WERI-Rb-1 (cell line): ENCODE measurements around the gene SLC25A24.

ENCODE experiments used
- DNase-seq: peaks from one replicate; pipeline ENCODE4 v3.0.0-alpha.2; 2020
- H3K27ac ChIP-seq: fragments of 250-450 bp; sonication (Bioruptor Pico); 2 replicates; pipeline ENCODE4 v1.5.1; 2020; ENCODE audit warnings: mild to moderate bottlenecking, moderate library complexity
- H3K27me3 ChIP-seq: fragments of 250-450 bp; sonication (Bioruptor Pico); 2 replicates; pipeline ENCODE4 v1.5.1; 2021; ENCODE audit warnings: mild to moderate bottlenecking, low read depth, moderate library complexity; ENCODE audit not compliant: insufficient read depth, severe bottlenecking
- H3K36me3 ChIP-seq: fragments of 250-450 bp; sonication (Bioruptor Pico); 2 replicates; pipeline ENCODE4 v1.5.1; 2020; ENCODE audit warnings: mild to moderate bottlenecking, moderate library complexity
- H3K4me3 ChIP-seq: 2 replicates; pipeline ENCODE4 v1.5.1; 2011; ENCODE audit warnings: low read depth, mild to moderate bottlenecking, control low read depth, low read length
- H3K9me3 ChIP-seq: fragments of 250-450 bp; sonication (Bioruptor Pico); 2 replicates; pipeline ENCODE4 v1.5.1; 2021; ENCODE audit warnings: mild to moderate bottlenecking, moderate library complexity; ENCODE audit not compliant: severe bottlenecking
- CTCF ChIP-seq: IDR thresholded peaks from 2 replicates; pipeline ENCODE4 v1.5.1; 2011; ENCODE audit warnings: low read depth, mild to moderate bottlenecking, control low read depth, inconsistent platforms, low read length

The SLC25A24 gene

GRCh38 chr1:108200687-108201051, 526 bp upstream of the SLC25A24 start:
- no peaks in the 10 kb centered on the region for H3K27me3 ChIP-seq
- H3K4me3 ChIP-seq: peak overlapping the region; percentile 94
- TF ChIP-seq CTCF: peak; percentile 62; the same call in 1 of the 2 replicates
- peak overlapping the region; percentile 81 for H3K27ac ChIP-seq
- H3K9me3 ChIP-seq: no peaks in the 10 kb centered on the region
- H3K36me3 ChIP-seq: peaks cover 21% of the 10 kb centered on the region
- DNase-seq: peak; percentile 82

- H3K27me3 ChIP-seq: no peaks in the 10 kb centered on the region
- DNase-seq: no peak
- H3K9me3 ChIP-seq: no peaks in the 10 kb centered on the region
- H3K36me3 ChIP-seq: peaks cover 29% of the 10 kb centered on the region
- TF ChIP-seq CTCF: no peak
- peak overlapping the region; percentile 81 for H3K27ac ChIP-seq
- peak overlapping the region; percentile 94 for H3K4me3 ChIP-seq
These were observed 897 bp downstream of the SLC25A24 start for GRCh38 chr1:108199201-108199691.

DNA sequence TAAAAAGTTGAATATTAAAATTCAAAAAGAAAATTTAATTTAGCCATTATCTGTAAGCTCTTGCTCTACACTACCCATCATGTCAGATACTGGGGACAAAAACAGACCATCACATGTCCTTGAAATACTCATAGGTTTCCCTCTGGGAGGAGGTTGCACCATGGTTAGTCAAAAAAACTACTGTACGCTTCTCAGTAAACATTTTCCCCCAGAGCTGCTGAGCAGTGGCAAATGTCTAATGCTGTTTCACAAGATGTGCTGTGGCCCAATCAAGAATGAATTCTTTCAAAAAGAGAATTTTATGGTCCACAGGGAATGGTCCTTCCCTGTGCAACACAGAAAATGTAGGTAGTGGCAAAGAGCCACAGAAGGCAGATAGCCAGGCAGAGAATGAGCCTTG, 6.1 kb downstream of the SLC25A24 start:
- Histone ChIP-seq H3K4me3 (no peak overlapping the region), H3K27me3 (no peaks in the 10 kb centered on the region), H3K27ac (no peak overlapping the region), H3K36me3 (peaks cover 25% of the 10 kb centered on the region), H3K9me3 (no peaks in the 10 kb centered on the region)
- DNase-seq: no peak
- no peak for TF ChIP-seq CTCF

DNA sequence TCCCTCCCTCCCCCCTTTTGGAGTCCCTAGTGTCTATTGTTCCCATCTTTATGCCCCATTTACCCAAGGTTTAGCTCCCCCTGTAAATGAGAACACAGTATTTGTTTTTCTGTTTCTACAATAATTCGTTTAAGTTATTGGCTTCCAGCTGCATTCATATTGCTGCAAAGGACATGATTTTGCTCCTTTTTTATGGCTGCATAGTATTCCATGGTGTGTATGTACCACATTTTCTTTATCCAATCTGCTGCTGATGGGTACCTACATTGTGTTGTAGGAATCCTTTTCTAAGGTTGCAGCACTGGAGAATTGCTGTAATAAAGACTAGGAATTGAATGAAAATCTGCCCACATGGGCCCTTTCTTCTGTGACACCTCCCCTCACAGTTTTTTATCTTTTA, 6.8 kb downstream of the SLC25A24 start:
- Histone ChIP-seq H3K4me3 (no peak overlapping the region), H3K27me3 (no peaks in the 10 kb centered on the region), H3K36me3 (peaks cover 26% of the 10 kb centered on the region), H3K27ac (no peak overlapping the region), H3K9me3 (no peaks in the 10 kb centered on the region)
- no peak for DNase-seq
- TF ChIP-seq CTCF: no peak

DNA sequence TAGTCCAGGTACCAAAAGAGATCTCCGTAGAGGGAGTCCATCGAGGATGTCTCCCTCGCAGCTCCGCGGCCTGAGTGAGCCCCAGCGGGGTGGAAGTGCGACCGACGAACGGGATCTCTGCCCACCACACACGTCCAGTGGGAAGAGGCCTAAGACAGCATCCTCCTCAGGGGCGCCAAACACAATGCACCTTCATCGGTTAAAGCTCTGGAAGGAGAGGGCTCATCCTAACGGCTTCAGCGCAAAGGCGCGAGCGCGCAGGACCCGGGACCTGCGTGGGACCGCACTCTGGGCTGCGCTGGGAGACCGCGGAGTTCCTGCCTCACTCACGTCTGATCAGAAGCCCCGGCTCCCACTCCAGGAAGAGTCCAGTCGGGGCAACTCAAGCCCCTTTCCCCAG, 7.6 kb downstream of the SLC25A24 start:
- DNase-seq: no peak
- H3K27ac ChIP-seq: no peak overlapping the region
- H3K27me3 ChIP-seq: no peaks in the 10 kb centered on the region
- TF ChIP-seq CTCF: no peak
- H3K36me3 ChIP-seq: peaks cover 24% of the 10 kb centered on the region
- no peaks in the 10 kb centered on the region for H3K9me3 ChIP-seq
- no peak overlapping the region for H3K4me3 ChIP-seq

DNA sequence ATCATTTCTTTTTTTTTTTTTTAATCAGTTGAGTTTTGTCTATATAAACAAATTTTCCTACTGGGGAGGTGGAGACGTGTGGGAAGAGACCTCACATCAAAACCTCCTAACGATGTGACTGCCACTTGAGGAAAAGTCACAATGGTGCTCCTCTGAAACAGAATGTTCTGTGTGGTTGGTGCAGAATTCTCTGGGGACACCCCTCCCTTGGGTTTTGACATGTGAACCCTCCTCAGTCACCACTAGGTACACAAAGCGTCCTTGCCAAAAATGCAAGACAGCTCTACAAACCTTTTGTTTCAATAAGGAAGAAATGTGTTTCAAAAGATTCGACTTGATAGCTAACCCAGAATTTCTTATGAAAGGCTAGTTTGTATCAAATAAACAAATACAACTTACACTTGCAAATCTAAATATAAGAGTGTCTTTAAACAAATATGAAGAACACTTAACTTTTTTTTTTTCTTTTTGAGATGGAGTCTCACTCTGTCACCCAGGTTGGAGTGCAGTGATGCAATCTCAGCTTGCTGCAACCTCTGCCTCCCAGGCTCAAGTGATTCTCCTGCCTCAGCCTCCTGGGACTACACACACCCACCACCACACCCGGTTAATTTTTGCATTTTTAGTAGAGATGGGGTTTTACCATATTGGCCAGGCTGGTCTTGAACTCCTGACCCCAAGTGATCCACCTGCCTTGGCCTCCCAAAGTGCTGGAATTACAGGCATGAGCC, 9.3 kb downstream of the SLC25A24 start:
- TF ChIP-seq CTCF: no peak

More for the DNA sequence above, 9.3 kb downstream of the SLC25A24 start:
- Histone ChIP-seq H3K27me3 (no peaks in the 10 kb centered on the region), H3K36me3 (peaks cover 16% of the 10 kb centered on the region), H3K4me3 (no peak overlapping the region), H3K9me3 (no peaks in the 10 kb centered on the region), H3K27ac (no peak overlapping the region)
- DNase-seq: no peak
